ENCODE results near the gene LDAF1.
"Not testable (repeated sequence)": the region's sequence is repeated elsewhere in the genome, so short reads cannot be mapped to it uniquely, and the experiment has no call there.

The LDAF1 gene

DNA sequence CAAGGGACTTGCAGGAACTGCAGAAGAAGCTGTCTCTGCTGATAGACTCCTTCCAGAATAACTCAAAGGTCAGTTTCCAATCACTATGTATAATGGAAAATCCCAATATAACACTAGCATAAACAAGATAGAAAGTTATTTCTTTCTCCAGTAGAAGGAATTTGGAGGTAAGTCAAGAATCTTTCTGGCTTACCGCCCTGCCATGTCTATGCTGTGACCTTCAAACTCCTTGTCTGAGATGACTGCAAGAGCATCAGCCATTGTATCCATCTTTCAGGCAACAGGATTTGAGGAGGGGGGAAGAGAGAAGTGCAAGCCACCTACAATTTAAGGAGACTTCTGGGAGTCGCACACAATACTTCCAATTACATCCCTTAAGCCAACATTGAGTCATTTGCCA, 2.7 kb downstream of the LDAF1 start:
- no peak for DNase-seq (ENCODE audit: insufficient read length, low spot score)
- no peak for TF ChIP-seq POLR2AphosphoS5 (IDR thresholded peaks at IDR 0.05; ENCODE audit: low read depth, low read length)
- TF ChIP-seq TAF1 (IDR thresholded peaks at IDR 0.05; ENCODE audit: low read depth, low read length): no peak
- TF ChIP-seq POU2F2 (IDR thresholded peaks at IDR 0.05; ENCODE audit: low read depth, low read length): no peak
- no peak for TF ChIP-seq PAX5 (IDR thresholded peaks at IDR 0.05; ENCODE audit: insufficient read depth, low read length, severe bottlenecking)
- no peak for TF ChIP-seq SPI1 (IDR thresholded peaks at IDR 0.05; ENCODE audit: low read depth, low read length)
- no peak for TF ChIP-seq POLR2A (IDR thresholded peaks at IDR 0.05; ENCODE audit: low read depth, low read length)
- FAIRE-seq: no peak

DNA sequence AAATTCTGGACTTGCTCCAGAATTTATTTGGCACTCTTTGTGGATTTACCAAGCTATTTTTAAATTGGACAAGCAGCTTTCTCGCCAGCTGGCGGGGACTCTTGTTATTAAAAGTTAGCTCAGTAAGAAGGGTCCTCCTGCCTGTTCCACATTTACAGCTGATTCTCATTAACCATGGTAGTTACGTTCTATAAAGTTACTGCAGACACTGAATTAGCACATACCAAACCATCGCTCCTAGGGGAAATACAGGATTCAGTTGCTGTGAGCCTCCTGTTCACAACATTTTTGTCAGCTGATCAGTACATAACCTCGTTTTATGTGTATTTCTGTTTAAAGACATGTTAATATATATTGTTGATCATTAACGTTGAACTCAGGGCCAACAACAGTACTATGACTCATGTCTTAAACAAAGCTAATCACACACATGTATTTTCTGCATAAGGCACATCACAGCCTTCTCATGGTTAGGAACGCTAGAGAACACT, 4.2 kb downstream of the LDAF1 start:
- DNase-seq (ENCODE audit: insufficient read length, low spot score) (no peak), FAIRE-seq (no peak)
- no peak for TF ChIP-seq POU2F2 (IDR thresholded peaks at IDR 0.05; ENCODE audit: low read depth, low read length)
- TF ChIP-seq POLR2A (IDR thresholded peaks at IDR 0.05; ENCODE audit: low read depth, low read length): no peak
- TF ChIP-seq PAX5 (IDR thresholded peaks at IDR 0.05; ENCODE audit: insufficient read depth, low read length, severe bottlenecking): no peak

DNA sequence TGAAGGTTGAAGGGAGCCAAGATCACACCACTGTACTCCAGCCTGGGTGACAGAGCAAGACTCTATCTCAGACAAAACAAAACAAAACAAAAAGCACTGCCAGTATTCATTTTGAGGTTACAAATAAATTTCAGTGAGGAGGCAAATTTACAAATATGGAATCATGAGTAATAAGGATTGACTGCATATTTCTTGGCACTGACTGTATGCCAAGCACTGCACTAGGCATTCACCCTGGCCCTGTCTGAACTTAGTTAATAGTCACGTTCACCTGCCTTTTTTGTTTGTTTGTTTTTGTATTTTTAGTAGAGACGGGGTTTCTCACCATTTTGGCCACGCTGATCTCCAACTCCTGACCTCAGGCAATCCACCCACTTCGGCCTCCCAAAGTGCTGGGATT, 5.1 kb downstream of the LDAF1 start:
- FAIRE-seq (no peak), DNase-seq (ENCODE audit: insufficient read length, low spot score) (no peak)
- no peak for TF ChIP-seq POU2F2 (IDR thresholded peaks at IDR 0.05; ENCODE audit: low read depth, low read length)
- TF ChIP-seq PAX5 (IDR thresholded peaks at IDR 0.05; ENCODE audit: insufficient read depth, low read length, severe bottlenecking): no peak

DNA sequence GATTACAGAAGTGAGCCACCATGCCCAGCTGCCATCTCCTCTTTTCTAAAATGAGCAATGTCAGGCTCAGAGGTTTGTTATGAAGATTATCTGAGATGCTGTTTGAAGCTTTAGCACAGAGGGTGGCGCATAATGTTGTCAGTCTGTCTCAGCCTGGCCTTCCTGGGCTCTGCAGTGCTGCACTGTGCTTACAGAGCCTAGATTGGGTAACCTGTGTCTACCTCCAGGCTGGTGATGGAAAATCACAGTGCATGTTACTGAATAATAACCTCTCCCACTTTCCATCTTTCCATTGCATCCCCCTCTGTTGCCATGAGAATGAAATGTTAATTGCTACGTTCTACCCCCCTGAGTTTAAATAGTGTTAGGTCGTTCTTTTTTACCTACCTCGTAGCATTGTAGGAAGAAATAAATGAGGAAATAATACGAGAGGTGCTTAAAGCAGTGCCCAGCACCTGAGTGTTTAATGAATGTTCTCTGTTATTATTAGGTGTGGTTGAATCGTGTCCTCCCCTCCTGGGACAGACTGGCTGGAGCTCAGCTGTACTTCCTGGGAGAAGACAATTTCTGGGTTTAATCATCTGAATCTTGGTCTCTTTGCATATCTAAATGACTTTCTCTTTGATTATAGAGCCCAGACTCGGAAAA, 6.2 kb downstream of the LDAF1 start:
- FAIRE-seq (no peak), DNase-seq (ENCODE audit: insufficient read length, low spot score) (no peak)
- TF ChIP-seq POLR2A (IDR thresholded peaks at IDR 0.05; ENCODE audit: low read depth, low read length) (no peak), PAX5 (IDR thresholded peaks at IDR 0.05; ENCODE audit: insufficient read depth, low read length, severe bottlenecking) (no peak), POLR2AphosphoS5 (IDR thresholded peaks at IDR 0.05; ENCODE audit: low read depth, low read length) (no peak), POU2F2 (IDR thresholded peaks at IDR 0.05; ENCODE audit: low read depth, low read length) (no peak), SPI1 (IDR thresholded peaks at IDR 0.05; ENCODE audit: low read depth, low read length) (no peak), TAF1 (IDR thresholded peaks at IDR 0.05; ENCODE audit: low read depth, low read length) (no peak)

DNA sequence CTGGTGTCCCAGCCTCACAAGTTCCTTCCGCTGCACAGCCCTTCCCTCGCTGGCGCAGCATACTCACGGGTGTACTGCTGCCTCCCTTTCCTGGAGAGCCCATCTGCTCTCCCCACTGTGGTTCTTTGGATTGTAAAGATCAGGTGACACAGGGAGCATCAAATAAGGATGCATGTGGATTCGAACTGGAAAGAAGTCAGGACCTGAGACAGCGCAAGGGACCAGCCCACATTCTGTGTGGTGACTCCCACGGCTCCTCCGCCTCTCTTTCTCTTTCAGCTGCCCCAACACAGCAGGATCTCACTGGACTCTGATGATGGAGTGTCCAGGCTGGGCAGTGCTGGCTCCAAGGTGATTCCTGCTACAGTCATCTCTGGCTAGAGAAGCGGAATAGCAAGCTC, 8.1 kb downstream of the LDAF1 start:
- no peak for FAIRE-seq
- no peak for DNase-seq (ENCODE audit: insufficient read length, low spot score)
- TF ChIP-seq SPI1 (IDR thresholded peaks at IDR 0.05; ENCODE audit: low read depth, low read length) (no peak), POLR2A (IDR thresholded peaks at IDR 0.05; ENCODE audit: low read depth, low read length) (no peak), POLR2AphosphoS5 (IDR thresholded peaks at IDR 0.05; ENCODE audit: low read depth, low read length) (no peak)

DNA sequence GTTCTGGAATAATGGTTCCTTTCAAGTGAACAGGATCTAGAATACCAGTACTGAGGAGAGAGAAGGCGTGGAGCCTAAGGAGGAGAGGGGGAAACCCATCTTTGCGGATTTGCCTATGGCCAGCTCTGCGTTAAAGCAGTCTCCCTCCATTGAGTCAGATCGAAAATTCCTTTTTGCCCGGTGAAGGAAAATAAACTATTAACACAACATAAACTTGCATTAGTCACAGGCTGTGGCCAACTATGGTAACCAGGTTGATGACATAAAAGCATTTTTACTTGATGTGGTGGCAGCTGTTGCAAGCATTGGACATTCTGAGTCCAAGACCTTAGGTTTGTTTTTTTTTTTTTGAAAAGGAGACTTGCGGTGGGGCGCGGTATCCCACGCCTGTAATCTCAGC, 8.9 kb downstream of the LDAF1 start:
- TF ChIP-seq POU2F2 (IDR thresholded peaks at IDR 0.05; ENCODE audit: low read depth, low read length): no peak
- no peak for TF ChIP-seq POLR2AphosphoS5 (IDR thresholded peaks at IDR 0.05; ENCODE audit: low read depth, low read length)
- no peak for TF ChIP-seq SPI1 (IDR thresholded peaks at IDR 0.05; ENCODE audit: low read depth, low read length)
- no peak for TF ChIP-seq PAX5 (IDR thresholded peaks at IDR 0.05; ENCODE audit: insufficient read depth, low read length, severe bottlenecking)
- TF ChIP-seq TAF1 (IDR thresholded peaks at IDR 0.05; ENCODE audit: low read depth, low read length): no peak
- TF ChIP-seq POLR2A (IDR thresholded peaks at IDR 0.05; ENCODE audit: low read depth, low read length): no peak
- DNase-seq (ENCODE audit: insufficient read length, low spot score) (no peak), FAIRE-seq (no peak)

DNA sequence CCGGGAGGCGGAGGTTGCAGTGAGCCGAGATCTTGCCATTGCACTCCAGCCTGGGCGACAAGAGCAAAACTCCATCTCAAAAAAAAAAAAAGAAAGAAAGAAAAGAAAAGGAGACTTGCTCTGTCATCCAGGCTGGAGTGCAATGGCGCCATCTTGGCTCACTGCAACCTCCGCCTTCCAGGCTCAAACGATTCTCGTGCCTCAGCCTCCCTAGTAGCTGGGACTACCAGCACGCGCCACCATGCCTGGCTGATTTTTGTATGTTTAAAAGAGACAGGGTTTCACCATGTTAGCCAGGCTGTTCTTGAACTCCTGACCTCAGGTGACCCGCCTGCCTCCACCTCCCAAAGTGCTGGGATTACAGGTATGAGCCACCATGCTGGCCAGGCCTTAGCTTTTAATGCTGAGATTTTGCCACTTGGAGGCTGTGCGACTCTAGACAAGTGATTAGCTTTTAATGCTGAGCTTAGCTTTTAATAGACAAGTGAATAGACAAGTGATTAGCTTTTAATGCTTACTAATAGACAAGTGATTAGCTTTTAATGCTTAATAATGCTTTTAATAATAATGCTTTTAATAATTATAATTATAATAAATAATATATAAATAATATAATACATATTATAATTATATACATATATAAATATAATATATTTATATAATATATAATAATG, 9.6 kb downstream of the LDAF1 start:
- DNase-seq (ENCODE audit: insufficient read length, low spot score): no peak
- TF ChIP-seq POLR2AphosphoS5 (IDR thresholded peaks at IDR 0.05; ENCODE audit: low read depth, low read length) (no peak), POU2F2 (IDR thresholded peaks at IDR 0.05; ENCODE audit: low read depth, low read length) (no peak), POLR2A (IDR thresholded peaks at IDR 0.05; ENCODE audit: low read depth, low read length) (no peak), SPI1 (IDR thresholded peaks at IDR 0.05; ENCODE audit: low read depth, low read length) (no peak), PAX5 (IDR thresholded peaks at IDR 0.05; ENCODE audit: insufficient read depth, low read length, severe bottlenecking) (no peak), TAF1 (IDR thresholded peaks at IDR 0.05; ENCODE audit: low read depth, low read length) (no peak)
- no peak for FAIRE-seq

DNA sequence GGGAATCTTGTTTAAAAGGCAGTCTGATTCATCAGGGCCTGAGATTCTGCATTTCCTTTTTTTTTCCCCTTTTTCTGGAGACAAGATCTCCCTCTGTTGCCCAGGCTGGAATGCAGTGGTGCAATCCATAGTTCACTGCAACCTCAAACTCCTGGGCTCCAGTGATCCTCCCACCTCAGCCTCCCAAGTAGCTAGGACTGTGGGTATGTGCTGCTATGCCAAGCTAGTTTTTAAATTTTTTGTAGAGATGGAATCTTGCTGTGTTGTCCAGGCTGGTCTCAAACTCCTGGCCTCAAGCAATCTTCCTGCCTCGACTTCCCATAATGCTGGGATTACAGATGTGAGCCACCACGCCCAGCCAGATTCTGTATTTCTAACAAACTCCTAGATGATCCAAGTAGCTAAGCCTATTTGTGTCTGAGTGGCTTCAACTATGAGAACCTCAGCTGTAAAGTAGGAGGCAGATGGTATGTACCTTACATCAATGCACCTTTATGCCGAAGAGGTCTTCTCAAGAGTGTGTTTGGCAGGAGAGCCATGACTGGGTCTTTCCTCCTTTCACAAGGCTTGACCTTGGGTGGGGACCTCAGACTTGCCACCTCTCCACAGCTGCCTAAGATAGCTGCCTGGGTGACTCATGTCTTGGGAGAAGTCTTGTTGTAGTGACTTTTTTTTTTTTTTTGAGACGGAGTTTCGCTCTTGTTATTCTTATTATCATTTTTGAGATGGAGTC, 10.9 kb downstream of the LDAF1 start:
- FAIRE-seq (no peak), DNase-seq (ENCODE audit: insufficient read length, low spot score) (no peak)
- TF ChIP-seq TAF1 (IDR thresholded peaks at IDR 0.05; ENCODE audit: low read depth, low read length) (no peak), POLR2A (IDR thresholded peaks at IDR 0.05; ENCODE audit: low read depth, low read length) (no peak), SPI1 (IDR thresholded peaks at IDR 0.05; ENCODE audit: low read depth, low read length) (no peak), POLR2AphosphoS5 (IDR thresholded peaks at IDR 0.05; ENCODE audit: low read depth, low read length) (no peak), PAX5 (IDR thresholded peaks at IDR 0.05; ENCODE audit: insufficient read depth, low read length, severe bottlenecking) (no peak), POU2F2 (IDR thresholded peaks at IDR 0.05; ENCODE audit: low read depth, low read length) (no peak)

DNA sequence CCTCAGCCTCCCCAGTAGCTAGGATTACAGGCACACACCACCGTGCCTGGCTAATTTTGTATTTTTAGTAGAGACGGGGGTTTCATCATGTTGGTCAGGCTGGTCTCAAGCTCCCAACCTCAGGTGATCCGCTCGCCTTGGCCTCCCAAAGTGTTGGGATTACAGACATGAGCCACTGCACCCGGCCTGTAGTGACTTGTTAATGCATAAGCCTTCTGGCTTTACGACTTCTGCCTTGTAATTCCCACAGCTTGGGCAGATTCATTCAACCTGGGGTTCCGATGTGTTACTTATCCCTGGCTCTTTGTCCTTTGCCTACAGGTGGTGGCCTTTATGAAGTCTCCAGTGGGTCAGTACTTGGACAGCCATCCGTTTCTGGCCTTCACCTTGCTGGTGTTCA, 11.6 kb downstream of the LDAF1 start:
- not testable (repeated sequence) for FAIRE-seq; DNase-seq (ENCODE audit: insufficient read length, low spot score)

DNA sequence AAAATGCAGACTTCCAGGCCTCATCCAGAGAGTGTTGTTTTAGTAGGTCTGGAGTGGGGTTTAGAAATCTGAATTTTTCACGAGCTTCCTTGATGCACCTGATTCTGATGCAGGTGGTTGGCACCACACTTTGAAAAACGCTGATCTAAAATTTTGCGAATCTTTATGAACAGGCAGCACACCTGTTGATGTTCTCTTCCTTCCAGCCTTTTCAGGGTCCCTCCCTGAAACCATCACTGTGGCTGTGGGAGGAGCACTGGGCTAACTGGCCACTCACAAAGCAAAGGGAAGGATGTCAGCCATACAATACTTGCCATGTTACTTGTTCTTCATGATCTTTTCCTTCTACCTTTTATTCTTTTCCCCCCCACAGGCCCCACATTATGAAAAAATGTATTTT, 14.2 kb downstream of the LDAF1 start:
- DNase-seq (ENCODE audit: insufficient read length, low spot score) (no peak), FAIRE-seq (no peak)
- no peak for TF ChIP-seq PAX5 (IDR thresholded peaks at IDR 0.05; ENCODE audit: insufficient read depth, low read length, severe bottlenecking)

Data from GM12891 (cell line).